Gastrocnemius medialis (tissue), 4 donors: ENCODE results near the gene PLCL2.

Experiments
- POLR2A ChIP-seq, 2 donors: fragments of 450-650 bp; IDR thresholded peaks; one replicate each; pipeline ENCODE4 v1.6.1; 2017; ENCODE audit warnings: antibody characterized with exemption in 2 of 2, mild to moderate bottlenecking in 2 of 2, moderate library complexity in 2 of 2
- TF ChIP-seq, protein P1 (sequence below), 5 experiments: fragments of 450-650 bp in 3 of 5; fragments of 200-600 bp in 2 of 5; sonication (generic) in 2 of 5; IDR thresholded peaks in 4 of 5; conservative IDR thresholded peaks in 1 of 5; 1 replicate in 4 of 5; 2 replicates in 1 of 5; pipeline ENCODE4 v1.5.1; 2016 to 2019; ENCODE audit warnings: antibody characterized with exemption in 5 of 5, mild to moderate bottlenecking in 3 of 5, moderate library complexity in 3 of 5

DNA sequence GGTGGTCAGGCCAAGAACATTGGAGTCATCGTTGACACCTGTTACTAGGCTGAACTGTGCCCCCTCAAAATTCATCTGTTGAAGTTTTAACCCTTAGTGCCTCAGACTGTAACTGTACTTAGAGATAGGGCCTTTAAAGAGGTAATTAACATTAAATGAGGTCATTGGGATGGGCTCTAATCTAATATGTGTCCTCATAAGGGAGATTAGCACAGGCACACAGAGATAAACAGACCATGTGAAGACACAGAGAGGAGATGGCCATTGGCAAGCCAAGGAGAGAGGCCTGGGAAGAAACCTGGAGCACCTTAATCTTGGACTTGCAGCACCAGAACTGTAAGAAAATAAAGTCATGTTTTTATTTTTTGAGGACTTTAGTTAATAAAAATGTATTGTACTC lies 59.6 kb downstream of the PLCL2 start:
- TF ChIP-seq POLR2A (IDR thresholded peaks at IDR 0.05): no peak
- TF ChIP-seq, protein P1, sequence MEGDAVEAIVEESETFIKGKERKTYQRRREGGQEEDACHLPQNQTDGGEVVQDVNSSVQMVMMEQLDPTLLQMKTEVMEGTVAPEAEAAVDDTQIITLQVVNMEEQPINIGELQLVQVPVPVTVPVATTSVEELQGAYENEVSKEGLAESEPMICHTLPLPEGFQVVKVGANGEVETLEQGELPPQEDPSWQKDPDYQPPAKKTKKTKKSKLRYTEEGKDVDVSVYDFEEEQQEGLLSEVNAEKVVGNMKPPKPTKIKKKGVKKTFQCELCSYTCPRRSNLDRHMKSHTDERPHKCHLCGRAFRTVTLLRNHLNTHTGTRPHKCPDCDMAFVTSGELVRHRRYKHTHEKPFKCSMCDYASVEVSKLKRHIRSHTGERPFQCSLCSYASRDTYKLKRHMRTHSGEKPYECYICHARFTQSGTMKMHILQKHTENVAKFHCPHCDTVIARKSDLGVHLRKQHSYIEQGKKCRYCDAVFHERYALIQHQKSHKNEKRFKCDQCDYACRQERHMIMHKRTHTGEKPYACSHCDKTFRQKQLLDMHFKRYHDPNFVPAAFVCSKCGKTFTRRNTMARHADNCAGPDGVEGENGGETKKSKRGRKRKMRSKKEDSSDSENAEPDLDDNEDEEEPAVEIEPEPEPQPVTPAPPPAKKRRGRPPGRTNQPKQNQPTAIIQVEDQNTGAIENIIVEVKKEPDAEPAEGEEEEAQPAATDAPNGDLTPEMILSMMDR (IDR thresholded peaks at IDR 0.05 in 4 of 5, conservative IDR thresholded peaks at IDR 0.05 in 1 of 5): no peak
